Aorta (tissue), 5 donors: ENCODE results near the gene EPHB2. TPM values are rescaled to one million over a fixed set of nuclear protein-coding genes. Genes with fewer than 3 reads are reported as not detected.

ENCODE experiments used
- ATAC-seq: fragments of 200-7000 bp; cut with Tn5 transposase; one replicate; pipeline ENCODE4 v1.9.1; 2022; ENCODE audit warnings: moderate library complexity; ENCODE audit not compliant: low FRiP score
- DNase-seq, 2 donors: peaks; one replicate each; pipeline ENCODE4 v3.0.0-alpha.2; 2020
- H3K27ac ChIP-seq, 2 donors: one replicate each; pipeline ENCODE4 v1.5.1; 2013; ENCODE audit warnings: low read length in 2 of 2, mild to moderate bottlenecking in 2 of 2, moderate library complexity in 2 of 2, control low read depth in 1 of 2, inconsistent platforms in 1 of 2, low read depth in 1 of 2
- H3K27me3 ChIP-seq, 2 donors: one replicate each; pipeline ENCODE4 v1.6.1; 2013; ENCODE audit warnings: control low read depth in 1 of 2, low read length in 1 of 2, mild to moderate bottlenecking in 1 of 2, moderate library complexity in 1 of 2; ENCODE audit not compliant: insufficient read depth in 2 of 2, control insufficient read depth in 1 of 2
- H3K36me3 ChIP-seq, 2 donors: one replicate each; pipeline ENCODE4 v1.6.1; 2013; ENCODE audit warnings: control low read depth in 1 of 2, low read length in 1 of 2, mild to moderate bottlenecking in 1 of 2; ENCODE audit not compliant: insufficient read depth in 2 of 2, control insufficient read depth in 1 of 2
- H3K4me1 ChIP-seq, 2 donors: one replicate each; pipeline ENCODE4 v1.6.1; 2013; ENCODE audit warnings: low read length in 2 of 2, control low read depth in 1 of 2, mild to moderate bottlenecking in 1 of 2, moderate library complexity in 1 of 2; ENCODE audit not compliant: insufficient read depth in 2 of 2, control insufficient read depth in 1 of 2
- H3K4me3 ChIP-seq, 2 donors: one replicate each; pipeline ENCODE4 v1.5.1; 2013; ENCODE audit warnings: low read length in 2 of 2, control low read depth in 1 of 2, mild to moderate bottlenecking in 1 of 2
- H3K9me3 ChIP-seq: one replicate; pipeline ENCODE4 v1.6.1; 2013; ENCODE audit warnings: mild to moderate bottlenecking, low read length; ENCODE audit not compliant: control insufficient read depth
- WGBS, 2 donors: extraction: QIAGEN DNeasy Blood & Tissue Kit; methylation state at CpG; one replicate each; pipeline ENCODE4 v1.1.7; 2013; 5-methylcytosine and 5-hydroxymethylcytosine counted together
- intact Hi-C, 2 donors: fragments of 100-400 bp; cut with DNase I; formaldehyde crosslinking; loops; one replicate each; pipeline versions ENCODE4 v1.14.2 to v1.15.0; 2022
- polyA plus RNA-seq, 2 donors: library from polyadenylated mRNA; stranded (reverse); fragments of 200-250 nt; gene quantifications; one replicate each; pipeline ENCODE4 v1.2.3, GENCODE V29; 2013
- total RNA-seq, 2 donors: library from RNA; stranded (reverse); fragmentation: NEBNext Ultra II Directional; extraction: Animal tissue kit (Norgen Biotek cat#: 25700); gene quantifications; one replicate each; pipeline ENCODE4 v1.2.1, GENCODE V29; 2021
- donor health status: healthy with polysubstance abuse.
- donor health status: Bipolar disorder and iron deficiency.
- donor health status: DM: no; HTN: no; CAD: no.
- donor health status: DM: no; HTN: no; CAD: no.
- donor health status: DM: yes; HTN: yes; CAD: no.

Gene EPHB2
- total and polyA plus RNA-seq, 4 donors = 0.87 to 16.6 (median 3.2) TPM

GRCh38 chr1:22888320-22889075 is 177.9 kb downstream of the EPHB2 start:
- Histone ChIP-seq H3K9me3 (no peaks in the 10 kb centered on the region), H3K36me3 (no peaks in the 10 kb centered on the region), H3K27me3 (no peaks in the 10 kb centered on the region), H3K4me3 (no peak overlapping the region), H3K4me1 (no peaks in the 10 kb centered on the region), H3K27ac (no peak overlapping the region)
- intact Hi-C loops = loop anchor here (2.0 to 5.0 kb wide), 2 partner anchors 184 to 186 kb away; no protein-coding TSS in a partner anchor
- ATAC-seq (no peak), DNase-seq (no peak)
- WGBS, 2 donors = 69 to 70% methylated on average over 8 of the region's 8 CpGs

GRCh38 chr1:22889213-22889827 is 178.7 kb downstream of the EPHB2 start:
- no peaks in the 10 kb centered on the region for H3K36me3 ChIP-seq
- ATAC-seq = peak; percentile 16
- DNase-seq = no peak
- H3K27ac ChIP-seq = no peak overlapping the region
- no peak overlapping the region for H3K4me3 ChIP-seq
- H3K27me3 ChIP-seq = no peaks in the 10 kb centered on the region
- no peaks in the 10 kb centered on the region for H3K9me3 ChIP-seq
- WGBS, 2 donors = 59 to 73% methylated on average over 3 of the region's 3 CpGs
- H3K4me1 ChIP-seq = no peaks in the 10 kb centered on the region
- intact Hi-C loops = loop anchor here (2.0 to 5.0 kb wide), 2 partner anchors 185 to 187 kb away; no protein-coding TSS in a partner anchor

- intact Hi-C loops = no loop called here
- no peaks in the 10 kb centered on the region for H3K36me3 ChIP-seq
- DNase-seq (no peak), ATAC-seq (no peak)
- WGBS, 2 donors = 97 to 98% methylated on average over 13 of the region's 13 CpGs
- no peak overlapping the region for H3K27ac ChIP-seq
- H3K9me3 ChIP-seq = no peaks in the 10 kb centered on the region
- H3K4me3 ChIP-seq = no peak overlapping the region
- H3K4me1 ChIP-seq = no peaks in the 10 kb centered on the region
- no peaks in the 10 kb centered on the region for H3K27me3 ChIP-seq
Observed at GRCh38 chr1:22892789-22893188, 182.2 kb downstream of the EPHB2 start.

- Histone ChIP-seq H3K9me3 (no peaks in the 10 kb centered on the region), H3K4me1 (no peaks in the 10 kb centered on the region), H3K27ac (no peak overlapping the region), H3K36me3 (no peaks in the 10 kb centered on the region), H3K27me3 (no peaks in the 10 kb centered on the region), H3K4me3 (no peak overlapping the region)
- ATAC-seq = no peak
- no peak for DNase-seq
- intact Hi-C loops = no loop called here
- 79 to 83% methylated on average over 3 of the region's 3 CpGs for WGBS, 2 donors
Observed at GRCh38 chr1:22893292-22893691, 182.7 kb downstream of the EPHB2 start.

GRCh38 chr1:22895357-22895756 is 184.7 kb downstream of the EPHB2 start:
- WGBS, 2 donors = 85 to 86% methylated on average over 9 of the region's 9 CpGs
- Histone ChIP-seq H3K36me3 (no peaks in the 10 kb centered on the region), H3K27ac (no peak overlapping the region), H3K27me3 (no peaks in the 10 kb centered on the region), H3K9me3 (no peaks in the 10 kb centered on the region), H3K4me1 (no peaks in the 10 kb centered on the region), H3K4me3 (no peak overlapping the region)
- no peak for DNase-seq
- ATAC-seq = no peak
- intact Hi-C loops = no loop called here

- no peaks in the 10 kb centered on the region for H3K27me3 ChIP-seq
- intact Hi-C loops = no loop called here
- H3K9me3 ChIP-seq = no peaks in the 10 kb centered on the region
- H3K36me3 ChIP-seq = no peaks in the 10 kb centered on the region
- DNase-seq (no peak), ATAC-seq (no peak)
- no peaks in the 10 kb centered on the region for H3K4me1 ChIP-seq
- no peak overlapping the region for H3K27ac ChIP-seq
- no peak overlapping the region for H3K4me3 ChIP-seq
- WGBS, 2 donors = 96% methylated on average over 7 of the region's 7 CpGs
Observed at GRCh38 chr1:22896184-22896583, 185.5 kb downstream of the EPHB2 start.

- intact Hi-C loops = no loop called here
- ATAC-seq (no peak), DNase-seq (no peak)
- Histone ChIP-seq H3K9me3 (no peaks in the 10 kb centered on the region), H3K4me1 (no peaks in the 10 kb centered on the region), H3K27ac (no peak overlapping the region), H3K36me3 (no peaks in the 10 kb centered on the region), H3K27me3 (no peaks in the 10 kb centered on the region), H3K4me3 (no peak overlapping the region)
- WGBS, 2 donors = 79 to 81% methylated on average over 3 of the region's 3 CpGs
Observed at GRCh38 chr1:22900451-22900850, 189.8 kb downstream of the EPHB2 start.

GRCh38 chr1:22903113-22903512 is 192.5 kb downstream of the EPHB2 start:
- WGBS, 2 donors = 89 to 96% methylated on average over 3 of the region's 3 CpGs
- DNase-seq (no peak), ATAC-seq (no peak)
- H3K4me1 ChIP-seq = no peaks in the 10 kb centered on the region
- no peaks in the 10 kb centered on the region for H3K9me3 ChIP-seq
- H3K27ac ChIP-seq = no peak overlapping the region
- H3K27me3 ChIP-seq = no peaks in the 10 kb centered on the region
- H3K4me3 ChIP-seq = no peak overlapping the region
- intact Hi-C loops = no loop called here
- H3K36me3 ChIP-seq = no peaks in the 10 kb centered on the region

- H3K9me3 ChIP-seq = no peaks in the 10 kb centered on the region
- H3K27me3 ChIP-seq = no peaks in the 10 kb centered on the region
- H3K27ac ChIP-seq = no peak overlapping the region
- no peaks in the 10 kb centered on the region for H3K4me1 ChIP-seq
- WGBS, 2 donors = 79 to 91% methylated on average over 2 of the region's 2 CpGs
- H3K4me3 ChIP-seq = no peak overlapping the region
- intact Hi-C loops = no loop called here
- no peaks in the 10 kb centered on the region for H3K36me3 ChIP-seq
- ATAC-seq (no peak), DNase-seq (no peak)
Observed at GRCh38 chr1:22906968-22907367, 196.3 kb downstream of the EPHB2 start.
